HG02885 (cell line): ENCODE results near the gene POLR2I.
"Not testable (repeated sequence)": the region's sequence is repeated elsewhere in the genome, so short reads cannot be mapped to it uniquely, and the experiment has no call there.

Experiments used
- ATAC-seq: cut with Tn5 transposase; IDR thresholded peaks from one replicate; pipeline ENCODE4 v1.9.1; 2021; ENCODE audit warnings: mild to moderate bottlenecking; ENCODE audit not compliant: unreplicated experiment, poor library complexity

POLR2I gene

GRCh38 chr19:36072081-36072480 is 42.6 kb downstream of the POLR2I start:
- no peak for ATAC-seq

- ATAC-seq: not testable (repeated sequence)
Observed at GRCh38 chr19:36068810-36069499, 45.7 kb downstream of the POLR2I start.

- ATAC-seq: no peak
Observed at GRCh38 chr19:36067681-36068080, 47.0 kb downstream of the POLR2I start.

DNA sequence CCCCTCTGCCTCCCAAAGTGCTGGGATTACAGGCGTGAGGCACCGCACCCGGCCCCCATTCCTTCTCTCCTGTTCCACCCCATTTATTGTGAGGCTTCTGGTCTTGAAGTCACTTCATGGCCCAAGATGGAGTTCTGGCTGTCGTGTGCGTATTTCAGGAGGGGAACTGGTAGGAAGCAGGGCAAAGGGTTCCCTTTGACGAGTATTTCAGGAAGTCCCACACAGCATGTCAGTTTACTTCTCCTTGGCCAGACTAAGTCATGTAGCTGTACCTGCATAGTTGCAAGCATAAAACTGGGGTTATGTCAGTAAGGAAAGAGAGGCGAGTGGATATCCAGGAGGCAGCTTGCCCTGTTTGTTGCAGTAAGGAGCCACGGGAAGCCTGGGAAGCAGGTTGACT is 49.8 kb downstream of the POLR2I start:
- ATAC-seq: no peak
